Suprapubic skin (tissue), 4 donors: ENCODE data around the gene KRTAP5-7. TPM values are rescaled to one million over a fixed set of nuclear protein-coding genes. Genes with fewer than 3 reads are reported as not detected.

Experiments used
- DNase-seq, 2 donors: peaks; one replicate each; pipeline ENCODE4 v3.0.0-alpha.2; 2019; ENCODE audit warnings: low spot score in 2 of 2
- H3K27ac ChIP-seq: fragments of 200-600 bp; sonication (generic); one replicate; pipeline ENCODE4 v1.5.1; 2019
- H3K27me3 ChIP-seq: fragments of 200-600 bp; sonication (generic); one replicate; pipeline ENCODE4 v1.5.1; 2019
- H3K36me3 ChIP-seq: fragments of 200-600 bp; sonication (generic); one replicate; pipeline ENCODE4 v1.5.1; 2019
- H3K4me1 ChIP-seq: fragments of 200-600 bp; sonication (generic); one replicate; pipeline ENCODE4 v1.5.1; 2019
- H3K4me3 ChIP-seq: fragments of 200-600 bp; sonication (generic); one replicate; pipeline ENCODE4 v1.5.1; 2019; ENCODE audit warnings: mild to moderate bottlenecking
- H3K9me3 ChIP-seq: fragments of 200-600 bp; sonication (generic); one replicate; pipeline ENCODE4 v1.5.1; 2019
- CTCF ChIP-seq, 2 donors: fragments of 200-600 bp in 1 of 2; fragments of 450-650 bp in 1 of 2; sonication (generic) in 1 of 2; IDR thresholded peaks; one replicate each; pipeline ENCODE4 v1.5.1; 2016 to 2019; ENCODE audit warnings: antibody characterized with exemption in 2 of 2, mild to moderate bottlenecking in 1 of 2, moderate library complexity in 1 of 2
- EP300 ChIP-seq: sonication (generic); formaldehyde crosslinking; IDR thresholded peaks from one replicate; pipeline ENCODE4 v1.6.1; 2017; ENCODE audit warnings: antibody characterized with exemption
- POLR2A ChIP-seq, 2 donors: fragments of 450-650 bp; IDR thresholded peaks; one replicate each; pipeline ENCODE4 v1.6.1; 2017; ENCODE audit warnings: antibody characterized with exemption in 2 of 2, mild to moderate bottlenecking in 2 of 2, moderate library complexity in 2 of 2
- POLR2AphosphoS5 ChIP-seq, 3 donors: sonication (generic); formaldehyde crosslinking; IDR thresholded peaks; one replicate each; pipeline ENCODE4 v1.6.1; 2017; ENCODE audit warnings: antibody characterized with exemption in 3 of 3
- WGBS: methylation state at CpG from one replicate; pipeline ENCODE4 v1.1.5; 2018; 5-methylcytosine and 5-hydroxymethylcytosine counted together
- total RNA-seq, 4 donors: library from RNA; depleted of rRNA; stranded (reverse); fragments of >200 nt; gene quantifications; one replicate each; pipeline ENCODE4 v1.1.0, GENCODE V29; 2016

KRTAP5-7 gene
- total RNA-seq, 4 donors from 2014 or later = 0.42 to 3.0 (median 1.0) TPM; not detected in 1

GRCh38 chr11:71498091-71498490, 29.0 kb upstream of the KRTAP5-7 start:
- no peaks in the 10 kb centered on the region for H3K4me1 ChIP-seq
- TF ChIP-seq CTCF (IDR thresholded peaks at IDR 0.05) = no peak
- no peak for TF ChIP-seq POLR2A (IDR thresholded peaks at IDR 0.05)
- TF ChIP-seq EP300 = no peak
- no peak for TF ChIP-seq POLR2AphosphoS5 (IDR thresholded peaks at IDR 0.05)
- no peaks in the 10 kb centered on the region for H3K27me3 ChIP-seq
- H3K9me3 ChIP-seq = no peaks in the 10 kb centered on the region
- H3K36me3 ChIP-seq = peaks cover 85% of the 10 kb centered on the region
- peak in 1 of 2 donors; percentile 49 for DNase-seq
- no peak overlapping the region for H3K27ac ChIP-seq
- 94% methylated on average over 19 of the region's 19 CpGs for WGBS
- no peak overlapping the region for H3K4me3 ChIP-seq

DNA sequence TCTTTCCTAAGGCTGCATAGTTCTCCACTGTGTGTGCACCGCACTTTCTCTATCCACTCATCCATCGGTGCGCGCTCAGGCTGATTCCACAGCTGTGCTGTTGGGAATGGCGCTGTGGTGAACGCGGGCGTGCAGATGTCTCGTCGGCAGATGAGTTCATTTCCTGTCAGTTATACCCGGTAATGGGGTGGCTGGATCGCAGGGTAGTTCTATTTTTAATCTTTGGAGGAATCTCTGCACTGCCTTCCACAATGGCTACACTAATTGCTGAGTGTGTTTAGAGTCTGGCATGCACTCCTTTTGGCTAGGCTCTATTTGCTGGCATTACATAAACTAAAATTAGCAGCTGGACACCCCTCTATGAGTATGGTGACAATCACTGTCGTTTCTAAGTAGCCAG, 27.9 kb upstream of the KRTAP5-7 start:
- Histone ChIP-seq H3K4me1 (no peaks in the 10 kb centered on the region), H3K4me3 (no peak overlapping the region), H3K27me3 (no peaks in the 10 kb centered on the region), H3K36me3 (peaks cover 78% of the 10 kb centered on the region), H3K27ac (no peak overlapping the region), H3K9me3 (no peaks in the 10 kb centered on the region)
- TF ChIP-seq POLR2A (IDR thresholded peaks at IDR 0.05) (no peak), POLR2AphosphoS5 (IDR thresholded peaks at IDR 0.05) (no peak), EP300 (no peak), CTCF (IDR thresholded peaks at IDR 0.05) (no peak)
- 81% methylated on average over 13 of the region's 13 CpGs for WGBS
- peak in 1 of 2 donors; percentile 15 for DNase-seq

GRCh38 chr11:71499546-71499945, 27.5 kb upstream of the KRTAP5-7 start:
- peak in 1 of 2 donors; percentile 21 for DNase-seq
- Histone ChIP-seq H3K4me3 (no peak overlapping the region), H3K36me3 (peaks cover 73% of the 10 kb centered on the region), H3K27me3 (no peaks in the 10 kb centered on the region), H3K9me3 (no peaks in the 10 kb centered on the region), H3K27ac (no peak overlapping the region), H3K4me1 (no peaks in the 10 kb centered on the region)
- TF ChIP-seq EP300 = no peak
- no peak for TF ChIP-seq POLR2A (IDR thresholded peaks at IDR 0.05)
- no peak for TF ChIP-seq CTCF (IDR thresholded peaks at IDR 0.05)
- TF ChIP-seq POLR2AphosphoS5 (IDR thresholded peaks at IDR 0.05) = no peak
- 95% methylated on average over 6 of the region's 6 CpGs for WGBS

- TF ChIP-seq CTCF (IDR thresholded peaks at IDR 0.05) (no peak), POLR2A (IDR thresholded peaks at IDR 0.05) (no peak)
- Histone ChIP-seq H3K27me3 (no peaks in the 10 kb centered on the region), H3K36me3 (peaks cover 63% of the 10 kb centered on the region), H3K4me3 (no peak overlapping the region), H3K27ac (no peak overlapping the region), H3K9me3 (no peaks in the 10 kb centered on the region), H3K4me1 (no peaks in the 10 kb centered on the region)
- 37% methylated on average over 3 of the region's 6 CpGs for WGBS
- DNase-seq = no peak
Observed at GRCh38 chr11:71500601-71501021, 26.5 kb upstream of the KRTAP5-7 start.

GRCh38 chr11:71501071-71501985, 25.7 kb upstream of the KRTAP5-7 start:
- H3K27me3 ChIP-seq = no peaks in the 10 kb centered on the region

More at GRCh38 chr11:71501071-71501985, 25.7 kb upstream of the KRTAP5-7 start:
- no peak overlapping the region for H3K4me3 ChIP-seq
- no peaks in the 10 kb centered on the region for H3K9me3 ChIP-seq
- peaks cover 58% of the 10 kb centered on the region for H3K36me3 ChIP-seq
- no peaks in the 10 kb centered on the region for H3K4me1 ChIP-seq
- 94% methylated on average over 22 of the region's 30 CpGs for WGBS
- TF ChIP-seq EP300 (no peak), POLR2AphosphoS5 (IDR thresholded peaks at IDR 0.05) (no peak), POLR2A (IDR thresholded peaks at IDR 0.05) (no peak), CTCF (IDR thresholded peaks at IDR 0.05) (no peak)
- DNase-seq = no peak
- no peak overlapping the region for H3K27ac ChIP-seq
